HCT116 (cell line): ENCODE data around the gene POLRMT.

ENCODE experiments used
- CTCF ChIP-seq, 3 experiments: fragments of 200-600 bp in 1 of 3; sonication (generic) in 1 of 3; IDR thresholded peaks in 2 of 3; conservative IDR thresholded peaks in 1 of 3; 2 replicates each; pipeline ENCODE4 v1.5.1; 2012 to 2017; ENCODE audit warnings: low read depth in 2 of 3, low read length in 2 of 3, antibody characterized with exemption in 1 of 3, borderline replicate concordance in 1 of 3, control low read depth in 1 of 3, mild to moderate bottlenecking in 1 of 3, mixed read lengths in 1 of 3, mixed run types in 1 of 3, moderate library complexity in 1 of 3; ENCODE audit not compliant: insufficient read depth in 1 of 3
- EGR1 ChIP-seq: IDR thresholded peaks from 2 replicates; pipeline ENCODE4 v1.6.1; 2012; ENCODE audit warnings: low read depth
- EZH2 ChIP-seq: fragments of 200-600 bp; sonication (generic); IDR thresholded peaks from 2 replicates; pipeline ENCODE4 v1.6.1; 2017; ENCODE audit warnings: antibody characterized with exemption, mixed run types
- MAX ChIP-seq: IDR thresholded peaks from 2 replicates; pipeline ENCODE4 v1.6.1; 2012
- POLR2A ChIP-seq: IDR thresholded peaks from 2 replicates; pipeline ENCODE4 v1.7.0; 2011; ENCODE audit warnings: borderline replicate concordance; ENCODE audit not compliant: insufficient read depth, insufficient read length; ENCODE audit errors: extremely low read depth
- POLR2AphosphoS5 ChIP-seq: IDR thresholded peaks from 2 replicates; pipeline ENCODE4 v1.6.1; 2011; ENCODE audit warnings: mild to moderate bottlenecking, low read depth, low read length, moderate library complexity
- SIN3A ChIP-seq: IDR thresholded peaks from 2 replicates; pipeline ENCODE4 v1.6.1; 2012; ENCODE audit warnings: low read depth
- SRF ChIP-seq: IDR thresholded peaks from 2 replicates; pipeline ENCODE4 v1.6.1; 2012; ENCODE audit warnings: low read depth
- TCF7L2 ChIP-seq: IDR thresholded peaks from 2 replicates; pipeline ENCODE4 v1.7.0; 2011; ENCODE audit warnings: borderline replicate concordance, inconsistent platforms; ENCODE audit not compliant: insufficient read depth, insufficient read length; ENCODE audit errors: extremely low read depth
- YY1 ChIP-seq: IDR thresholded peaks from 2 replicates; pipeline ENCODE4 v1.6.1; 2011; ENCODE audit warnings: low read length, low read depth, moderate library complexity, mild to moderate bottlenecking; ENCODE audit not compliant: insufficient replicate concordance; ENCODE audit errors: extremely low read depth
- TF ChIP-seq, protein P1 (sequence below): IDR thresholded peaks from 2 replicates; pipeline ENCODE4 v1.6.1; 2012; ENCODE audit warnings: low read depth

GRCh38 chr19:595326-596262 lies 37.7 kb downstream of the POLRMT start:
- TF ChIP-seq CTCF (IDR thresholded peaks at IDR 0.05 in 2 of 3, conservative IDR thresholded peaks at IDR 0.05 in 1 of 3; ENCODE audit: borderline replicate concordance in 1 of 3, insufficient read depth in 1 of 3, low read depth in 2 of 3, low read length in 2 of 3) (no peak), POLR2AphosphoS5 (no peak), EZH2 (no peak), POLR2A (no peak), YY1 (no peak), SIN3A (no peak), SRF (no peak), MAX (no peak), TCF7L2 (no peak), EGR1 (no peak)
- TF ChIP-seq, protein P1, sequence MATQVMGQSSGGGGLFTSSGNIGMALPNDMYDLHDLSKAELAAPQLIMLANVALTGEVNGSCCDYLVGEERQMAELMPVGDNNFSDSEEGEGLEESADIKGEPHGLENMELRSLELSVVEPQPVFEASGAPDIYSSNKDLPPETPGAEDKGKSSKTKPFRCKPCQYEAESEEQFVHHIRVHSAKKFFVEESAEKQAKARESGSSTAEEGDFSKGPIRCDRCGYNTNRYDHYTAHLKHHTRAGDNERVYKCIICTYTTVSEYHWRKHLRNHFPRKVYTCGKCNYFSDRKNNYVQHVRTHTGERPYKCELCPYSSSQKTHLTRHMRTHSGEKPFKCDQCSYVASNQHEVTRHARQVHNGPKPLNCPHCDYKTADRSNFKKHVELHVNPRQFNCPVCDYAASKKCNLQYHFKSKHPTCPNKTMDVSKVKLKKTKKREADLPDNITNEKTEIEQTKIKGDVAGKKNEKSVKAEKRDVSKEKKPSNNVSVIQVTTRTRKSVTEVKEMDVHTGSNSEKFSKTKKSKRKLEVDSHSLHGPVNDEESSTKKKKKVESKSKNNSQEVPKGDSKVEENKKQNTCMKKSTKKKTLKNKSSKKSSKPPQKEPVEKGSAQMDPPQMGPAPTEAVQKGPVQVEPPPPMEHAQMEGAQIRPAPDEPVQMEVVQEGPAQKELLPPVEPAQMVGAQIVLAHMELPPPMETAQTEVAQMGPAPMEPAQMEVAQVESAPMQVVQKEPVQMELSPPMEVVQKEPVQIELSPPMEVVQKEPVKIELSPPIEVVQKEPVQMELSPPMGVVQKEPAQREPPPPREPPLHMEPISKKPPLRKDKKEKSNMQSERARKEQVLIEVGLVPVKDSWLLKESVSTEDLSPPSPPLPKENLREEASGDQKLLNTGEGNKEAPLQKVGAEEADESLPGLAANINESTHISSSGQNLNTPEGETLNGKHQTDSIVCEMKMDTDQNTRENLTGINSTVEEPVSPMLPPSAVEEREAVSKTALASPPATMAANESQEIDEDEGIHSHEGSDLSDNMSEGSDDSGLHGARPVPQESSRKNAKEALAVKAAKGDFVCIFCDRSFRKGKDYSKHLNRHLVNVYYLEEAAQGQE: no peak
